GM12801 (cell line): Measurements from ENCODE around the gene CELF2.

Source experiments
- CTCF ChIP-seq: IDR thresholded peaks from one replicate; pipeline ENCODE4 v1.5.1; 2011; ENCODE audit warnings: control low read depth; ENCODE audit not compliant: insufficient read length; ENCODE audit errors: extremely low read depth

The CELF2 gene

GRCh38 chr10:11210211-11210922, 192.7 kb downstream of the CELF2 start:
- no peak for TF ChIP-seq CTCF

- TF ChIP-seq CTCF: no peak
These were observed 194.8 kb downstream of the CELF2 start for GRCh38 chr10:11212288-11213085.

- no peak for TF ChIP-seq CTCF
These were observed 195.5 kb downstream of the CELF2 start for GRCh38 chr10:11213137-11213536.

GRCh38 chr10:11214407-11214806, 196.7 kb downstream of the CELF2 start:
- TF ChIP-seq CTCF: no peak

- TF ChIP-seq CTCF: no peak
These were observed 197.8 kb downstream of the CELF2 start for GRCh38 chr10:11215471-11215870.

- no peak for TF ChIP-seq CTCF
These were observed 199.8 kb downstream of the CELF2 start for GRCh38 chr10:11217521-11217920.

- no peak for TF ChIP-seq CTCF
These were observed 200.7 kb downstream of the CELF2 start for GRCh38 chr10:11218395-11218794.
